Lower leg skin (tissue), 4 donors: Measurements from ENCODE around the gene PCDHGA11. TPM values are rescaled to one million over a fixed set of nuclear protein-coding genes. Genes with fewer than 3 reads are reported as not detected.

ENCODE experiments used
- DNase-seq, 2 donors: peaks; one replicate each; pipeline ENCODE4 v3.0.0-alpha.2; 2019; ENCODE audit warnings: low spot score in 2 of 2
- H3K4me3 ChIP-seq: fragments of 200-600 bp; sonication (generic); 2 replicates; pipeline ENCODE4 v1.5.1; 2017; ENCODE audit warnings: mild to moderate bottlenecking, low read depth; ENCODE audit not compliant: poor library complexity, severe bottlenecking
- CTCF ChIP-seq, 3 donors: fragments of 450-650 bp; IDR thresholded peaks; one replicate each; pipeline ENCODE4 v1.5.1; 2016; ENCODE audit warnings: antibody characterized with exemption in 3 of 3, mild to moderate bottlenecking in 3 of 3, moderate library complexity in 2 of 3
- POLR2A ChIP-seq, 2 donors: fragments of 450-650 bp; IDR thresholded peaks; one replicate each; pipeline ENCODE4 v1.6.1; 2016 to 2017; ENCODE audit warnings: antibody characterized with exemption in 2 of 2, mild to moderate bottlenecking in 1 of 2, moderate library complexity in 1 of 2
- WGBS, 2 donors: methylation state at CpG; one replicate each; pipeline ENCODE4 v1.1.5; 2018; 5-methylcytosine and 5-hydroxymethylcytosine counted together
- intact Hi-C: fragments of 100-400 bp; cut with DNase I; formaldehyde crosslinking; loops from one replicate; pipeline ENCODE4 v1.15.0; 2023; ENCODE audit warnings: low total_unique reads
- total RNA-seq, 4 donors: library from RNA; depleted of rRNA; stranded (reverse); fragments of >200 nt; gene quantifications; one replicate each; pipeline ENCODE4 v1.1.0, GENCODE V29; 2016

The PCDHGA11 gene
- total RNA-seq, 4 donors from 2014 or later, result 3.2 to 6.9 (median 3.7) TPM

- no peak for DNase-seq
- H3K4me3 ChIP-seq, result no peak overlapping the region
- TF ChIP-seq POLR2A (IDR thresholded peaks at IDR 0.05), result no peak
- no peak for TF ChIP-seq CTCF (IDR thresholded peaks at IDR 0.05)
- 32 to 35% methylated on average over 48 to 62 of the region's 74 CpGs for WGBS, 2 donors
- intact Hi-C loops, result loop anchor here (10.0 kb wide), 1 partner anchor 136 kb away; no protein-coding TSS in a partner anchor
Observed at GRCh38 chr5:141419074-141419880, 1.6 kb upstream of the PCDHGA11 start.

GRCh38 chr5:141421489-141421855, 621 bp downstream of the PCDHGA11 start:
- TF ChIP-seq POLR2A (IDR thresholded peaks at IDR 0.05), result no peak
- no peak for TF ChIP-seq CTCF (IDR thresholded peaks at IDR 0.05)
- no peak overlapping the region for H3K4me3 ChIP-seq
- DNase-seq, result no peak
- intact Hi-C loops, result no loop called here
- 12% methylated on average over 13 of the region's 13 CpGs for WGBS, 2 donors

GRCh38 chr5:141422742-141423291, 2.0 kb downstream of the PCDHGA11 start:
- 14 to 23% methylated on average over 6 to 26 of the region's 42 CpGs for WGBS, 2 donors
- no peak for DNase-seq
- intact Hi-C loops, result no loop called here

GRCh38 chr5:141427783-141428426, 7.1 kb downstream of the PCDHGA11 start:
- WGBS, 2 donors, result 46 to 47% methylated on average over 44 to 53 of the region's 53 CpGs
- intact Hi-C loops, result no loop called here

More at GRCh38 chr5:141422742-141423291, 2.0 kb downstream of the PCDHGA11 start:
- no peak for TF ChIP-seq CTCF (IDR thresholded peaks at IDR 0.05)
- TF ChIP-seq POLR2A (IDR thresholded peaks at IDR 0.05), result no peak
- H3K4me3 ChIP-seq, result no peak overlapping the region

More at GRCh38 chr5:141427783-141428426, 7.1 kb downstream of the PCDHGA11 start:
- no peak for TF ChIP-seq CTCF (IDR thresholded peaks at IDR 0.05)
- no peak for TF ChIP-seq POLR2A (IDR thresholded peaks at IDR 0.05)
- DNase-seq, result no peak
- H3K4me3 ChIP-seq, result no peak overlapping the region
